Trophoblast cell (in vitro differentiated cells and primary cell): ENCODE measurements around the gene TANK.

ENCODE experiments used
- DNase-seq, 2 donors: peaks; one replicate each; pipeline ENCODE4 v3.0.0-alpha.2; 2016
- H2AFZ ChIP-seq: 2 replicates; pipeline ENCODE4 v1.6.1; 2013; ENCODE audit warnings: low read length, moderate library complexity, mild to moderate bottlenecking; ENCODE audit not compliant: insufficient read depth, poor library complexity
- H2AK5ac ChIP-seq: 2 replicates; pipeline ENCODE4 v1.6.1; 2013; ENCODE audit warnings: mild to moderate bottlenecking, low read length
- H2BK120ac ChIP-seq: 2 replicates; pipeline ENCODE4 v1.6.1; 2013; ENCODE audit warnings: low read length, mild to moderate bottlenecking, moderate library complexity; ENCODE audit not compliant: insufficient read depth, poor library complexity
- H2BK12ac ChIP-seq: 2 replicates; pipeline ENCODE4 v1.6.1; 2013; ENCODE audit warnings: mild to moderate bottlenecking, low read length, moderate library complexity
- H2BK5ac ChIP-seq: 2 replicates; pipeline ENCODE4 v1.6.1; 2013; ENCODE audit warnings: low read length, low read depth, moderate library complexity, mild to moderate bottlenecking; ENCODE audit not compliant: poor library complexity
- H3K14ac ChIP-seq: 2 replicates; pipeline ENCODE4 v1.6.1; 2013; ENCODE audit warnings: mild to moderate bottlenecking, low read length
- H3K18ac ChIP-seq: 2 replicates; pipeline ENCODE4 v1.6.1; 2013; ENCODE audit warnings: mild to moderate bottlenecking, low read length
- H3K23ac ChIP-seq: 2 replicates; pipeline ENCODE4 v1.6.1; 2013; ENCODE audit warnings: low read length
- H3K27ac ChIP-seq: 2 replicates; pipeline ENCODE4 v1.5.1; 2013; ENCODE audit warnings: low read depth, mild to moderate bottlenecking, inconsistent platforms, low read length, moderate library complexity
- H3K27me3 ChIP-seq: 2 replicates; pipeline ENCODE4 v1.6.1; 2013; ENCODE audit warnings: inconsistent platforms, mild to moderate bottlenecking, low read length, moderate library complexity; ENCODE audit not compliant: insufficient read depth
- H3K36me3 ChIP-seq, 2 experiments: 1 replicate in 1 of 2; 2 replicates in 1 of 2; pipeline ENCODE4 v1.6.1; 2013; ENCODE audit warnings: low read length in 2 of 2, mild to moderate bottlenecking in 2 of 2, moderate library complexity in 1 of 2; ENCODE audit not compliant: insufficient read depth in 2 of 2, control insufficient read depth in 1 of 2
- H3K4ac ChIP-seq: 2 replicates; pipeline ENCODE4 v1.6.1; 2013; ENCODE audit warnings: low read depth, mild to moderate bottlenecking, low read length, moderate library complexity
- H3K4me1 ChIP-seq, 2 experiments: 1 replicate in 1 of 2; 2 replicates in 1 of 2; pipeline ENCODE4 v1.6.1; 2013; ENCODE audit warnings: low read length in 2 of 2, mild to moderate bottlenecking in 2 of 2, moderate library complexity in 1 of 2; ENCODE audit not compliant: insufficient read depth in 2 of 2, control insufficient read depth in 1 of 2
- H3K4me2 ChIP-seq: 2 replicates; pipeline ENCODE4 v1.6.1; 2013; ENCODE audit warnings: inconsistent platforms, mild to moderate bottlenecking, low read length, moderate library complexity
- H3K4me3 ChIP-seq: 2 replicates; pipeline ENCODE4 v1.5.1; 2013; ENCODE audit warnings: mild to moderate bottlenecking, low read depth, low read length, inconsistent platforms
- H3K79me1 ChIP-seq: one replicate; pipeline ENCODE4 v1.6.1; 2013; ENCODE audit warnings: low read length
- H3K79me2 ChIP-seq: 2 replicates; pipeline ENCODE4 v1.6.1; 2013; ENCODE audit warnings: low read length, mild to moderate bottlenecking; ENCODE audit not compliant: control insufficient read depth, insufficient read depth, poor library complexity
- H3K9ac ChIP-seq: 2 replicates; pipeline ENCODE4 v1.6.1; 2013; ENCODE audit warnings: mild to moderate bottlenecking, low read length
- H3K9me3 ChIP-seq: 2 replicates; pipeline ENCODE4 v1.6.1; 2013; ENCODE audit warnings: low read depth, mild to moderate bottlenecking, control low read depth, inconsistent platforms, low read length; ENCODE audit not compliant: insufficient read depth
- H4K12ac ChIP-seq: 2 replicates; pipeline ENCODE4 v1.6.1; 2013; ENCODE audit warnings: low read depth, mild to moderate bottlenecking, low read length, moderate library complexity
- H4K8ac ChIP-seq: 2 replicates; pipeline ENCODE4 v1.6.1; 2013; ENCODE audit warnings: low read depth, mild to moderate bottlenecking, low read length, moderate library complexity
- H4K91ac ChIP-seq: one replicate; pipeline ENCODE4 v1.6.1; 2013; ENCODE audit warnings: low read depth, mild to moderate bottlenecking, low read length, moderate library complexity
- WGBS: extraction: QIAGEN DNeasy Blood & Tissue Kit; methylation state at CpG from one replicate; pipeline ENCODE4 v1.1.7; 2013; ENCODE audit warnings: missing lambda C conversion rate; ENCODE audit not compliant: insufficient read length, insufficient coverage; ENCODE audit errors: extremely low coverage; 5-methylcytosine and 5-hydroxymethylcytosine counted together

The TANK gene

GRCh38 chr2:161245671-161246070 is 85.4 kb downstream of the TANK start:
- no CpG with 5 or more reads among the region's 2 CpGs for WGBS

GRCh38 chr2:161246281-161246680 is 86.1 kb downstream of the TANK start:
- H3K23ac ChIP-seq, result no peak overlapping the region
- H3K14ac ChIP-seq, result no peak overlapping the region
- peaks cover 0 to 2% of the 10 kb centered on the region in 2 experiments for H3K4me1 ChIP-seq
- H4K8ac ChIP-seq, result no peak overlapping the region
- H3K9ac ChIP-seq, result no peak overlapping the region
- no peak overlapping the region for H2AFZ ChIP-seq
- no peak overlapping the region for H2BK120ac ChIP-seq
- H3K79me1 ChIP-seq, result peaks cover 3% of the 10 kb centered on the region
- H3K18ac ChIP-seq, result no peak overlapping the region
- H2AK5ac ChIP-seq, result no peak overlapping the region
- DNase-seq, result no peak
- no CpG with 5 or more reads among the region's 5 CpGs for WGBS
- H3K36me3 ChIP-seq, result no peaks in the 10 kb centered on the region
- H3K27ac ChIP-seq, result no peak overlapping the region
- H3K4me2 ChIP-seq, result no peak overlapping the region
- no peaks in the 10 kb centered on the region for H3K27me3 ChIP-seq
- no peak overlapping the region for H2BK5ac ChIP-seq
- no peaks in the 10 kb centered on the region for H3K79me2 ChIP-seq
- no peak overlapping the region for H4K12ac ChIP-seq
- H3K4me3 ChIP-seq, result no peak overlapping the region
- no peak overlapping the region for H3K4ac ChIP-seq
- H3K9me3 ChIP-seq, result no peaks in the 10 kb centered on the region
- H4K91ac ChIP-seq, result no peak overlapping the region
- H2BK12ac ChIP-seq, result no peak overlapping the region

More at GRCh38 chr2:161245671-161246070, 85.4 kb downstream of the TANK start:
- H2BK5ac ChIP-seq, result no peak overlapping the region
- no peak overlapping the region for H3K4ac ChIP-seq
- no peaks in the 10 kb centered on the region for H3K27me3 ChIP-seq
- no peak for DNase-seq
- H3K36me3 ChIP-seq, result no peaks in the 10 kb centered on the region
- H2BK12ac ChIP-seq, result no peak overlapping the region
- no peak overlapping the region for H2AK5ac ChIP-seq
- H2AFZ ChIP-seq, result no peak overlapping the region
- peak overlapping the region; percentile 46 for H3K4me2 ChIP-seq
- H4K8ac ChIP-seq, result no peak overlapping the region
- no peak overlapping the region for H4K12ac ChIP-seq
- H3K27ac ChIP-seq, result no peak overlapping the region
- H3K14ac ChIP-seq, result no peak overlapping the region
- H3K79me1 ChIP-seq, result peaks cover 3% of the 10 kb centered on the region
- no peaks in the 10 kb centered on the region for H3K79me2 ChIP-seq
- peaks cover 0 to 2% of the 10 kb centered on the region in 2 experiments for H3K4me1 ChIP-seq
- no peak overlapping the region for H3K4me3 ChIP-seq
- H3K9me3 ChIP-seq, result no peaks in the 10 kb centered on the region
- H4K91ac ChIP-seq, result no peak overlapping the region
- H3K23ac ChIP-seq, result no peak overlapping the region
- H2BK120ac ChIP-seq, result no peak overlapping the region
- H3K9ac ChIP-seq, result no peak overlapping the region
- H3K18ac ChIP-seq, result no peak overlapping the region

GRCh38 chr2:161250864-161251436 is 90.7 kb downstream of the TANK start:
- H2AFZ ChIP-seq, result no peak overlapping the region
- H2BK120ac ChIP-seq, result no peak overlapping the region
- H3K4ac ChIP-seq, result no peak overlapping the region
- peak; percentile 53 to 88 for DNase-seq
- no peak overlapping the region for H2BK12ac ChIP-seq
- H3K4me3 ChIP-seq, result no peak overlapping the region
- WGBS, result no CpG with 5 or more reads among the region's 2 CpGs
- H4K91ac ChIP-seq, result no peak overlapping the region
- H4K8ac ChIP-seq, result no peak overlapping the region
- no peak overlapping the region for H3K9ac ChIP-seq
- no peaks in the 10 kb centered on the region for H3K27me3 ChIP-seq
- no peaks in the 10 kb centered on the region for H3K36me3 ChIP-seq
- no peak overlapping the region for H2AK5ac ChIP-seq
- no peaks in the 10 kb centered on the region for H3K79me2 ChIP-seq
- no peak overlapping the region for H3K14ac ChIP-seq
- no peaks in the 10 kb centered on the region for H3K4me1 ChIP-seq
- no peak overlapping the region for H4K12ac ChIP-seq
- H3K9me3 ChIP-seq, result no peaks in the 10 kb centered on the region
- no peak overlapping the region for H3K4me2 ChIP-seq
- no peak overlapping the region for H3K23ac ChIP-seq
- H3K79me1 ChIP-seq, result no peaks in the 10 kb centered on the region
- H2BK5ac ChIP-seq, result no peak overlapping the region
- no peak overlapping the region for H3K18ac ChIP-seq
- H3K27ac ChIP-seq, result no peak overlapping the region

GRCh38 chr2:161257123-161257952 is 97.1 kb downstream of the TANK start:
- Histone ChIP-seq H3K79me1 (no peaks in the 10 kb centered on the region), H4K12ac (no peak overlapping the region), H3K18ac (no peak overlapping the region), H2BK5ac (no peak overlapping the region), H3K79me2 (no peaks in the 10 kb centered on the region), H2BK120ac (no peak overlapping the region), H2AFZ (no peak overlapping the region), H3K4me3 (no peak overlapping the region), H2AK5ac (no peak overlapping the region), H3K27me3 (no peaks in the 10 kb centered on the region), H3K9me3 (no peaks in the 10 kb centered on the region), H3K4me1 (no peaks in the 10 kb centered on the region), H3K27ac (no peak overlapping the region), H4K8ac (no peak overlapping the region), H3K23ac (no peak overlapping the region), H4K91ac (no peak overlapping the region), H3K9ac (no peak overlapping the region), H3K14ac (no peak overlapping the region), H3K4ac (no peak overlapping the region), H2BK12ac (no peak overlapping the region), H3K36me3 (no peaks in the 10 kb centered on the region), H3K4me2 (no peak overlapping the region)
- no CpG with 5 or more reads among the region's 8 CpGs for WGBS
- DNase-seq, result peak in 1 of 2 donors; percentile 66
